MM.1S (cell line): ENCODE results near the gene CD47.

Source experiments
- DNase-seq: peaks from one replicate; pipeline ENCODE4 v3.0.0-alpha.2; 2015
- H2AFZ ChIP-seq: fragments of 300-600 bp; sonication (generic); 2 replicates; pipeline ENCODE4 v1.6.0; 2016; ENCODE audit warnings: antibody characterized with exemption, low read length
- H3F3A ChIP-seq: fragments of 300-600 bp; sonication (generic); 2 replicates; pipeline ENCODE4 v1.6.1; 2016; ENCODE audit warnings: mild to moderate bottlenecking, antibody characterized with exemption, low read length, moderate library complexity, mixed read lengths; ENCODE audit not compliant: insufficient read depth
- H3K27ac ChIP-seq: fragments of 300-600 bp; sonication (generic); 2 replicates; pipeline ENCODE4 v1.5.1; 2016; ENCODE audit warnings: mild to moderate bottlenecking, low read length
- H3K27me3 ChIP-seq: fragments of 300-600 bp; sonication (generic); replicated peaks from 2 replicates; pipeline ENCODE4 v1.6.0; 2016; ENCODE audit warnings: low read length; ENCODE audit not compliant: insufficient read depth
- H3K36me3 ChIP-seq: fragments of 300-600 bp; sonication (generic); replicated peaks from 2 replicates; pipeline ENCODE4 v1.6.1; 2016; ENCODE audit warnings: mild to moderate bottlenecking, low read length, mixed read lengths; ENCODE audit not compliant: insufficient read depth
- H3K4me1 ChIP-seq: fragments of 300-600 bp; sonication (generic); 2 replicates; pipeline ENCODE4 v1.6.1; 2016; ENCODE audit warnings: low read length, mixed read lengths
- H3K4me2 ChIP-seq: fragments of 300-600 bp; sonication (generic); 2 replicates; pipeline ENCODE4 v1.6.0; 2016; ENCODE audit warnings: low read depth, low read length
- H3K4me3 ChIP-seq: fragments of 300-600 bp; sonication (generic); 2 replicates; pipeline ENCODE4 v1.5.1; 2016; ENCODE audit warnings: low read length, mixed read lengths
- H3K79me2 ChIP-seq: fragments of 300-600 bp; sonication (generic); 2 replicates; pipeline ENCODE4 v1.6.1; 2016; ENCODE audit warnings: mixed run types, low read length, mixed read lengths
- H3K9ac ChIP-seq: fragments of 300-600 bp; sonication (generic); 2 replicates; pipeline ENCODE4 v1.6.1; 2016; ENCODE audit warnings: low read length, mixed read lengths
- H3K9me2 ChIP-seq: fragments of 300-600 bp; sonication (generic); replicated peaks from 2 replicates; pipeline ENCODE4 v1.6.1; 2016; ENCODE audit warnings: mild to moderate bottlenecking, low read length, mixed read lengths; ENCODE audit not compliant: insufficient read depth
- H3K9me3 ChIP-seq: fragments of 300-600 bp; sonication (generic); replicated peaks from 2 replicates; pipeline ENCODE4 v1.6.1; 2016; ENCODE audit warnings: mild to moderate bottlenecking, low read length, mixed read lengths; ENCODE audit not compliant: insufficient read depth
- H4K20me1 ChIP-seq: fragments of 300-600 bp; sonication (generic); 2 replicates; pipeline ENCODE4 v1.6.1; 2016; ENCODE audit warnings: mild to moderate bottlenecking, low read length, moderate library complexity, mixed read lengths; ENCODE audit not compliant: insufficient read depth
- EZH2 ChIP-seq: fragments of 300-600 bp; sonication (generic); optimal IDR thresholded peaks from 2 replicates; pipeline ENCODE3; 2017; ENCODE audit warnings: low read depth, mild to moderate bottlenecking, antibody characterized with exemption, low read length, mixed read lengths
- EZH2phosphoT487 ChIP-seq: fragments of 300-600 bp; sonication (generic); IDR thresholded peaks from 2 replicates; pipeline ENCODE4 v1.6.1; 2018; ENCODE audit warnings: antibody characterized with exemption, low read length
- TF ChIP-seq, protein P1 (sequence below): fragments of 300-600 bp; sonication (generic); IDR thresholded peaks from 2 replicates; pipeline ENCODE4 v1.5.1; 2016; ENCODE audit warnings: antibody characterized with exemption, low read length, mixed read lengths

Gene CD47

DNA sequence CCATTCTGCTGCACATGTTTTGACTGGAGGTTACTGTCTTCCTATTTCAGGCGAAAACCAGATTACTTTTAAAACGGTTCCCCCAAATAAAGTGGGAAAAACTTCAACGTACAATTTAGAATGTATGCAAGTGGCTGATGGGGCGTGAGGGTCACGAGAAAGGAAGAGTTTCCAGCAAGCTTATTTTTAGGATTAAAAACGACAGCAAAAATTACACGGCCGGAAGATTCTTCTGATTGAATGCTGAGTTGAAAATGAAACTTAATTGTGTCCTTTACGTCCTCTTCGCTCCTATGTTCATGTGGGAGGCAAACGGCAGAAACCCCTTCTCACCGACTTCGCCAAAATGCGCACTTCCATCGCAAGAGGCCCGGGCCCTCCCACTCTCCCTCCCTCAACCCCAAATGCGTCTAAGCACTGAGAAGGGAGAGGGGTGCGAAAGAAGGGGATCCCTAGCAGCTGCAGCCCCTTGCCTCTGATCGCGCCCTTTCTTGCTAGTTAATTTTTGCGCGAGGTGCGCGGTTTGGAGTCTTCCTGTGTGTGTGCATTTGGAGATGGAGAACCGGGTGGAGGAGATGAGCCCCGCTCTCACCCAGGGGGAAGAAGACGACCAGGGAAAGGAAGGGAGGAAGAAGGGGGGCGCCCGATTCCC lies 656 bp downstream of the CD47 start:
- peaks cover 55% of the 10 kb centered on the region for H3K79me2 ChIP-seq
- H3K4me3 ChIP-seq, result peak overlapping the region; percentile 94
- no peaks in the 10 kb centered on the region for H3K9me3 ChIP-seq

DNA sequence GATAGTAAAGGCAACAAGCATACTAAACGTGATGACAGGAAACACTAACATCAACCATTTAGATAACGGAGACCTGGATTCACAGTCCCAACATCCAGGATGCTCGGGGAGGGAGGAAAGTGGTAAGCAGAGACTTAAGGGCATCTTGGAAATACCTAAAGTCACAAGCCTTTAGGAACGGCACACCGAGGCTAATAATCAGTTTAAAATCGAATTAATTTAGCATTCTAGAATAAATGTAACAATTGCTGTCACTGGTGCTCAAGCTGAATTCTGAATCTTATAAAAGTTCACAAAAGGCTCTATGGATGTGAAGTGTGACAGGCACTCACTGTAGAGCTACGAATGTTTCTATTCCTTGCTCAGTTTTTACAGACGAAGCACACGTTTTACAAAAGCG lies 1.3 kb downstream of the CD47 start:
- DNase-seq, result peak; percentile 17
- no peak overlapping the region for H2AFZ ChIP-seq
- peaks cover 61% of the 10 kb centered on the region for H3K79me2 ChIP-seq
- H4K20me1 ChIP-seq, result 0 out of 2 replicates have a peak, but pooled peaks cover 9% of the 10 kb centered on the region
- H3K27ac ChIP-seq, result peak overlapping the region; percentile 87; the same call in 1 of the 2 replicates
- H3K9me2 ChIP-seq, result no peaks in the 10 kb centered on the region
- no peaks in the 10 kb centered on the region for H3K36me3 ChIP-seq
- no peaks in the 10 kb centered on the region for H3K27me3 ChIP-seq
- peak overlapping the region; percentile 94 for H3K4me3 ChIP-seq
- TF ChIP-seq, protein P1, sequence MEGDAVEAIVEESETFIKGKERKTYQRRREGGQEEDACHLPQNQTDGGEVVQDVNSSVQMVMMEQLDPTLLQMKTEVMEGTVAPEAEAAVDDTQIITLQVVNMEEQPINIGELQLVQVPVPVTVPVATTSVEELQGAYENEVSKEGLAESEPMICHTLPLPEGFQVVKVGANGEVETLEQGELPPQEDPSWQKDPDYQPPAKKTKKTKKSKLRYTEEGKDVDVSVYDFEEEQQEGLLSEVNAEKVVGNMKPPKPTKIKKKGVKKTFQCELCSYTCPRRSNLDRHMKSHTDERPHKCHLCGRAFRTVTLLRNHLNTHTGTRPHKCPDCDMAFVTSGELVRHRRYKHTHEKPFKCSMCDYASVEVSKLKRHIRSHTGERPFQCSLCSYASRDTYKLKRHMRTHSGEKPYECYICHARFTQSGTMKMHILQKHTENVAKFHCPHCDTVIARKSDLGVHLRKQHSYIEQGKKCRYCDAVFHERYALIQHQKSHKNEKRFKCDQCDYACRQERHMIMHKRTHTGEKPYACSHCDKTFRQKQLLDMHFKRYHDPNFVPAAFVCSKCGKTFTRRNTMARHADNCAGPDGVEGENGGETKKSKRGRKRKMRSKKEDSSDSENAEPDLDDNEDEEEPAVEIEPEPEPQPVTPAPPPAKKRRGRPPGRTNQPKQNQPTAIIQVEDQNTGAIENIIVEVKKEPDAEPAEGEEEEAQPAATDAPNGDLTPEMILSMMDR, result no peak
- TF ChIP-seq EZH2phosphoT487, result no peak
- TF ChIP-seq EZH2, result no peak
- no peaks in the 10 kb centered on the region for H3K9me3 ChIP-seq
- H3K4me1 ChIP-seq, result peaks cover 5% of the 10 kb centered on the region; the same call in 1 of the 2 replicates
- H3F3A ChIP-seq, result peaks cover 21% of the 10 kb centered on the region
- peak overlapping the region; percentile 95 for H3K4me2 ChIP-seq
- H3K9ac ChIP-seq, result peak overlapping the region; percentile 95

More for the DNA sequence above, 656 bp downstream of the CD47 start:
- no peak for TF ChIP-seq EZH2phosphoT487
- TF ChIP-seq EZH2, result no peak
- TF ChIP-seq, protein P1, result no peak
- peak overlapping the region; percentile 82 for H2AFZ ChIP-seq
- no peaks in the 10 kb centered on the region for H3K27me3 ChIP-seq
- no peaks in the 10 kb centered on the region for H3K9me2 ChIP-seq
- DNase-seq, result peak; percentile 64
- H3F3A ChIP-seq, result peaks cover 21% of the 10 kb centered on the region
- H4K20me1 ChIP-seq, result 0 out of 2 replicates have a peak, but pooled peaks cover 9% of the 10 kb centered on the region
- H3K4me1 ChIP-seq, result peaks cover 5% of the 10 kb centered on the region; the same call in 1 of the 2 replicates
- H3K27ac ChIP-seq, result peak overlapping the region; percentile 87
- H3K4me2 ChIP-seq, result peak overlapping the region; percentile 95
- peak overlapping the region; percentile 95 for H3K9ac ChIP-seq
- no peaks in the 10 kb centered on the region for H3K36me3 ChIP-seq

DNA sequence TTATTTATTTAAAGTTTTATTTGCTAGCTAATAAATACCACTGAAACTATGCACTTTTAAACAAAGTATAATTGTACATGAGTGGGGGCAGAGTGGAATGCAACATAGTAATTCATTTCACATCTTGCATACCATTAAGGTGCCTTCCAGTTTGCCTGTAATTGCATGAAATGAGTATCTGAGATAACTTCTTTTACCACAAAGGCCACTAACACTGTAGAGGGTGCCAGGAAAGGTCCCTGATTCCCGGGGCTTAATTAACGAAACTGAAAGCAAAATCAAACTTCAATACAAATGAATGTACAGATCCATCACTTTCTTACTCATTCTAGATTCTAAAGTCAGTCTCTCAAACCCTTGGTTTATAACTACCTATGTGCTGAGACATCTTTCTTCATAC lies 2.1 kb downstream of the CD47 start:
- peaks cover 70% of the 10 kb centered on the region for H3K79me2 ChIP-seq
- peak; percentile 75 for DNase-seq
- H2AFZ ChIP-seq, result no peak overlapping the region
- H3K27me3 ChIP-seq, result no peaks in the 10 kb centered on the region
- H3K4me2 ChIP-seq, result peak overlapping the region; percentile 95
- peak overlapping the region; percentile 87; the same call in 1 of the 2 replicates for H3K27ac ChIP-seq
- peak overlapping the region; percentile 95; the same call in 1 of the 2 replicates for H3K9ac ChIP-seq
- TF ChIP-seq EZH2 (no peak), EZH2phosphoT487 (no peak)
- TF ChIP-seq, protein P1, result no peak
- H4K20me1 ChIP-seq, result 0 out of 2 replicates have a peak, but pooled peaks cover 9% of the 10 kb centered on the region
- no peaks in the 10 kb centered on the region for H3K36me3 ChIP-seq
- peaks cover 21% of the 10 kb centered on the region for H3F3A ChIP-seq
- peak overlapping the region; percentile 94 for H3K4me3 ChIP-seq
- no peaks in the 10 kb centered on the region for H3K9me2 ChIP-seq
- no peaks in the 10 kb centered on the region for H3K9me3 ChIP-seq
- H3K4me1 ChIP-seq, result peaks cover 5% of the 10 kb centered on the region; the same call in 1 of the 2 replicates
